AG04450 (cell line): Measurements from ENCODE around the gene UGT1A6. TPM values are rescaled to one million over a fixed set of nuclear protein-coding genes. Genes with fewer than 3 reads are reported as not detected.
"Not testable (repeated sequence)": the region's sequence is repeated elsewhere in the genome, so short reads cannot be mapped to it uniquely, and the experiment has no call there.

ENCODE experiments used
- CTCF ChIA-PET: fragments of 300-600, 350-600 bp; formaldehyde crosslinking; extraction: SDS; loops from one replicate; lab custom pipeline; 2022; ENCODE audit warnings: antibody characterized with exemption, inconsistent platforms; lab: Charles Lee
- POLR2A ChIA-PET: fragments of 350-600 bp; formaldehyde crosslinking; extraction: SDS; loops from one replicate; lab custom pipeline; 2021; ENCODE audit warnings: antibody characterized with exemption, inconsistent platforms; lab: Yijun Ruan, JAX
- DNase-seq: peaks from one replicate; pipeline ENCODE4 v3.0.0-alpha.2; 2011; ENCODE audit warnings: low read depth, low spot score
- H3K27ac ChIP-seq: one replicate; pipeline ENCODE4 v1.5.1; 2012; ENCODE audit warnings: low read depth, low read length, control low read depth
- H3K27me3 ChIP-seq: one replicate; pipeline ENCODE4 v1.6.0; 2012; ENCODE audit warnings: low read length; ENCODE audit not compliant: control insufficient read depth, insufficient read depth
- H3K4me3 ChIP-seq: 2 replicates; pipeline ENCODE4 v1.5.1; 2011; ENCODE audit warnings: mild to moderate bottlenecking, low read depth, low read length, control low read depth
- H3K9me3 ChIP-seq: 2 replicates; pipeline ENCODE4 v1.5.1; 2012; ENCODE audit warnings: low read length; ENCODE audit not compliant: control insufficient read depth, insufficient read depth
- CTCF ChIP-seq: IDR thresholded peaks from 2 replicates; pipeline ENCODE4 v1.5.1; 2011; ENCODE audit warnings: low read depth, low read length, control low read depth, inconsistent platforms
- polyA plus RNA-seq: library from polyadenylated mRNA; depleted of rRNA; stranded (reverse); fragments of >200 nt; gene quantifications from 2 replicates; pipeline ENCODE4 v1.2.3, GENCODE V29; 2011

The UGT1A6 gene
- polyA plus RNA-seq, 1 experiment: not detected

- Histone ChIP-seq H3K9me3 (peaks cover 12% of the 10 kb centered on the region), H3K4me3 (no peak overlapping the region), H3K27ac (no peak overlapping the region), H3K27me3 (peaks cover 4% of the 10 kb centered on the region)
- ChIA-PET CTCF (no interaction called here), POLR2A (no interaction called here)
- no peak for TF ChIP-seq CTCF
- no peak for DNase-seq
Observed at GRCh38 chr2:233747283-233747544, 54.5 kb downstream of the UGT1A6 start.

- POLR2A ChIA-PET, H3K4me3 ChIP-seq, H3K27me3 ChIP-seq, H3K27ac ChIP-seq, CTCF ChIA-PET, DNase-seq: not testable (repeated sequence)
- H3K9me3 ChIP-seq: peaks cover 13% of the 10 kb centered on the region
Observed at GRCh38 chr2:233750689-233751088, 58.0 kb downstream of the UGT1A6 start.

- DNase-seq, POLR2A ChIA-PET, H3K27ac ChIP-seq, CTCF ChIA-PET, H3K4me3 ChIP-seq, H3K27me3 ChIP-seq: not testable (repeated sequence)
- H3K9me3 ChIP-seq: peaks cover 13% of the 10 kb centered on the region
Observed at GRCh38 chr2:233751212-233752009, 58.7 kb downstream of the UGT1A6 start.

GRCh38 chr2:233754872-233755611 is 62.4 kb downstream of the UGT1A6 start:
- no peak for TF ChIP-seq CTCF
- Histone ChIP-seq H3K4me3 (no peak overlapping the region), H3K27ac (no peak overlapping the region), H3K27me3 (peaks cover 4% of the 10 kb centered on the region), H3K9me3 (peaks cover 13% of the 10 kb centered on the region)
- ChIA-PET POLR2A (no interaction called here), CTCF (no interaction called here)
- no peak for DNase-seq

GRCh38 chr2:233756429-233757081 is 63.9 kb downstream of the UGT1A6 start:
- no peak for TF ChIP-seq CTCF
- POLR2A ChIA-PET: no interaction called here
- peaks cover 6% of the 10 kb centered on the region; the same call in 1 of the 2 replicates for H3K9me3 ChIP-seq
- H3K4me3 ChIP-seq: no peak overlapping the region
- no peak overlapping the region for H3K27ac ChIP-seq
- DNase-seq: no peak
- CTCF ChIA-PET: no interaction called here
- peaks cover 4% of the 10 kb centered on the region for H3K27me3 ChIP-seq

GRCh38 chr2:233758141-233758540 is 65.5 kb downstream of the UGT1A6 start:
- no peak overlapping the region for H3K4me3 ChIP-seq
- DNase-seq: no peak
- H3K9me3 ChIP-seq: peaks cover 6% of the 10 kb centered on the region; the same call in 1 of the 2 replicates
- CTCF ChIA-PET: no interaction called here
- H3K27ac ChIP-seq: no peak overlapping the region
- TF ChIP-seq CTCF: no peak
- POLR2A ChIA-PET: no interaction called here
- peaks cover 4% of the 10 kb centered on the region for H3K27me3 ChIP-seq
